PC-3 (cell line): ENCODE measurements around the gene GPR32.

Experiments used
- CTCF ChIP-seq: fragments of 300-600 bp; sonication (generic); conservative IDR thresholded peaks from 2 replicates; pipeline ENCODE4 v1.5.1; 2017; ENCODE audit warnings: antibody characterized with exemption, low read depth, mild to moderate bottlenecking, low read length
- EZH2phosphoT487 ChIP-seq: fragments of 300-600 bp; sonication (generic); IDR thresholded peaks from 2 replicates; pipeline ENCODE4 v1.6.1; 2018; ENCODE audit warnings: mild to moderate bottlenecking, antibody characterized with exemption, low read length, borderline replicate concordance

- no peak for TF ChIP-seq CTCF
- no peak for TF ChIP-seq EZH2phosphoT487
These were observed 20.7 kb downstream of the GPR32 start for GRCh38 chr19:50790922-50791467.
